Stimulated activated naive CD4-positive, alpha-beta T cell treated with Interleukin-2 at 50 U/mL for 16 hours (primary cell): ENCODE results near the gene PTPRJ.

Source experiments
- DNase-seq: peaks from one replicate; lab custom pipeline; 2025; lab: John Stamatoyannopoulos, UW

The PTPRJ gene

GRCh38 chr11:48040830-48041444 lies 60.6 kb downstream of the PTPRJ start:
- DNase-seq, result no peak

GRCh38 chr11:48041877-48042695 lies 61.7 kb downstream of the PTPRJ start:
- no peak for DNase-seq

DNA sequence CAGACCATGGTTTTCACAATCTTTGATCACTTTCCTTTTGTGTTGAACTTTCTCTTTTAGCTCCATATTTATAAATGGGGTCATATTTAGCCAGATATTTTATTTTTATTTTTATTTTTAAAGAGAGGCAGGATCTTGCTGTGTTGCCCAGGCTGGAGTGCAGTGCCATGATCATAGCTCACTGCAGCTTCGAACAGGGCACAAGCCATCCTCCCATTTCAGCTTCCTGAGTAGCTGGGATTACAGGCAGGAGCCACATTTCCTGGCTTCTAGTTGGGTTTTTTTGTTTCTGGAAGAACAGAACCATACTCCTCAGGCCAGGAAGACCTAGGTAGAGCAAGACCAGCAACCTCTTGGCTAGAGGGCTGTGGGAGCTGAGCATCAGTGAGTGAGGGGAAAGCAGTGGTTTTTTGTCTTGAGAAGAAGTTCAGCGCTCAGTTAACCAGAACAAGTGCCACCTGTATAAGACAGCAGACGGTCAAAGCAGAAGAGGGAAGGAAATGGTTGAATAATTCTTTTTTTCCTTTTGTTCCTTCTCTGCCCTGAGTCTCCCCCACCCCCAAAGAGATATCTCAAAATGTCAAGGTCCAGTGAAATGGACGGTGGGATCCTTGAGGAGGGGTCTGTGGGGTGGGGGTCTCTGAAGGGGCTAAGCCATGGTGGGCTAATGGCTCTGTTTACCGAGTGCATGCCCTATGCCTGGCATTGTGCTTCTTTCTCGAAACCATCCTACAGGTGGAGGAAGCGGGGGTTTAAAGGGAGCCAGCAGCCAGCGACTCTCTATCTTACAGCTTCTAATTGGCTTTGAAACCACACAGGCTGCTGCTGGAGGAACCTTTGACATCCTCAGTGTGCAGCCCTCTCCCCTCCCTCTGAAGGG lies 63.0 kb downstream of the PTPRJ start:
- no peak for DNase-seq

DNA sequence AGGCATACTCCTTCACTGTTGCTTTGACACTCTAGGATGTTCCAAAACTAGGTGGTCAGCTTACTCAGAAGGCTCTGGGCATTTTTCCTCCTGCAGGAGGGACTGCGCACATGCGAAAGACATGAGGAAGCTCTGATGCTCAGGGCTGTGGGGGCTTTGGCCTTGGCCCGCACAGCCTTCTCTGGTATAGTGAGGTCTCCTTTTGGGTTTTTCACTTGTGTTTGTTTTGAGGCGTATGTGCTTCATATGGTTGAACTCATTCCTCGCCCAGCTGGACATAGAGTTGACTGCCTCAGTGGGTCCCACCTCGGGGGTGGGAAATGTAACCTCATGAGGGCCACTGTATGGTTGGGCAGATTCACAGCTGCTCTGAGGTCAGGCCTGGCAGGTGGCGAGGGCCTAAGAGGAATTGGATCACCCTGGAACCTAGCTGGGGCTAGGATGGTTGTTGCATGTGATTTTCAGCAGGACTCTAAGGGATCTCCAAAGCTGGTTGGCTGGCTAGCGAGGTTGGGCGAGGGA lies 63.7 kb downstream of the PTPRJ start:
- no peak for DNase-seq

GRCh38 chr11:48044577-48044976 lies 64.2 kb downstream of the PTPRJ start:
- DNase-seq, result no peak

GRCh38 chr11:48045536-48045935 lies 65.2 kb downstream of the PTPRJ start:
- no peak for DNase-seq

DNA sequence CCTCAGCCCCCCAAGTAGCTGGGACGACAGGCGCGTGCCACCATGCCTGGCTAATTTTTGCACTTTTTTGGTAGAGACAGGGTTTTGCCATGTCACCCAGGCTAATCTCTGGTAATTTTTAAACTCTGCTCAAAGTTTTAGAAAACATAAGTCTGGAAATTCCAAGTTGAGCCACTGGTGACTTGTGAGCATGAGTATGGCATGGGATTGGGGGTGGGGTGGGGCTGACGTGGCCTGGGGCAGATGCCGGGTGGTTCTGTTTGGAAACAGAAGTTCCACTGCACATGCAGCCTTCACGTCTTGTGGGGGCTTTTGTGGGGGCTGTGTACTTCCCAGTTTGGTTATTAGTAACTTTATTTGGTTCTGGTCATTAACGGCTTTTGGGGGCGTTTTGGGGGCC lies 67.3 kb downstream of the PTPRJ start:
- no peak for DNase-seq

- DNase-seq, result no peak
These were observed 68.7 kb downstream of the PTPRJ start for GRCh38 chr11:48049036-48049435.

DNA sequence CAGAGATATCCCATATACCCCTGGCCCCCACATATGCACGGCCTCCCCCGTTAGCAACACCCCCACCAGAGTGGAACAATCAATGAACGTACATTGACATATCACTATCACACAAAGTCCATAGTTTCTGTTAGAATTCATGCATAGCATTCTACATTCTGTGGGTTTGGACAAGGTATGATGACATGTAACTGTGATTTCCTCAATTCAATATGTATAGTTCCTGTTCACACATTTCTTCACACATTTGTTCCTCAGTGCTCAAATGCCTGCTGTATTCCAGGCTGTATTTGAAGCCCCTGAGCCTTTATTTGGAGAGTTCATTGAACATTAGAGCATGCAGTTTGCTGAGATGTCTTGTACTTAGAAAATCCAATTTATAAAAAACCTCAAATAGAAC lies 69.9 kb downstream of the PTPRJ start:
- DNase-seq, result no peak

GRCh38 chr11:48051217-48051830 lies 71.0 kb downstream of the PTPRJ start:
- DNase-seq, result no peak

DNA sequence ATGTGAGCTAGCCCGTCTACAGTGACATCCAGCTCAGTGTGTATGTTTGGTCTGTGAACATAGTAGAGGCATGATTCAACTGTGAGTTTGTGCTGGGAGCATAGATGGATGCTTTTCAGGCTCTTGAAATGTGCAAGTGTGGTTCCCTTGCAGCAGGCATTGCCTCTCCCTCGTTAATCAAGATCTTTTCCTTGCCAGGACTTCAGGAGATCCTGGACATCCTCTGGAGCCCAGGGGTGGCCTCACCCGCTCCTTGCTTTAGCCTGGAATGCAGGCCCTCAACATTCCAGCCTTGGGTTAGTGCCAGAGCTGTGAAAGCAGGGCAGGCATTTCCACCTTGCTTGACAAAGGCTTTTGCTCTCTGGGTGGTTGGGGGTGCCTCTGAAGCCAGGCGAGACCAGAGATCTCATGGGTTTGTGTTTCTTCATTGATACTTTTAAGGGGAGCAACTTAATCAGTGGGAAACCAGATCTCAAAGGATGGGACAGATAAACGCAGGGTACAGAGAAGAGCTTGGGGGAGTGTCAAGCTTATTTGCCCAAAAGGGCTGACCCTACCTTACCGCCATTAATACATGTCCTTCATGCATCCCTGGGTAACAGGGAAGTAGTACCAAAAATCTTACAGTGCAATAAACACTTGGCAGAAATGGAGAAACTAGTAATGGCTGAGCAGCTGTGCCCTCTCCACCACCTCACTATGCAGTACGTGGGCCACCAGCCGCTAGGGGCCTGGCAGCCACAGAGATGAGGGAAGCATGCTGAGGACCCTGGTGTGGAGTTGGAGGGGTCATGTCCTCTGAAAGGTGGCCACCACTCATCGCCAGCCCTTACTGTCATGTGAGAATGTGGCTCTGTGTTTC lies 72.1 kb downstream of the PTPRJ start:
- DNase-seq, result no peak

DNA sequence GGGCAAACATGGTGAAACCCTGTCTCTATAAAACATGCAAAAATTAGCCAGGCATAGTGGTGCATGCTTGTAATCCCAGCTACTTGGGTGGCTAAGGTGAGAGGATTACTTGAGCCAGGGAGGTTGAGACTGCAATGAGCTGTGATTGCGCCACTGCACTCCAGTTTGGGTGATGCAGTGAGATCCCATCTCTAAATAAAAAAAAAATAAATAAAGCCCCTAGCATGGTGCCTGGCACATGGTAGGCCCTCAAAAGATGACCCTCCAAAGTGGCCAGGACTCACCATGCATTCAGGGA lies 74.6 kb downstream of the PTPRJ start:
- no peak for DNase-seq

DNA sequence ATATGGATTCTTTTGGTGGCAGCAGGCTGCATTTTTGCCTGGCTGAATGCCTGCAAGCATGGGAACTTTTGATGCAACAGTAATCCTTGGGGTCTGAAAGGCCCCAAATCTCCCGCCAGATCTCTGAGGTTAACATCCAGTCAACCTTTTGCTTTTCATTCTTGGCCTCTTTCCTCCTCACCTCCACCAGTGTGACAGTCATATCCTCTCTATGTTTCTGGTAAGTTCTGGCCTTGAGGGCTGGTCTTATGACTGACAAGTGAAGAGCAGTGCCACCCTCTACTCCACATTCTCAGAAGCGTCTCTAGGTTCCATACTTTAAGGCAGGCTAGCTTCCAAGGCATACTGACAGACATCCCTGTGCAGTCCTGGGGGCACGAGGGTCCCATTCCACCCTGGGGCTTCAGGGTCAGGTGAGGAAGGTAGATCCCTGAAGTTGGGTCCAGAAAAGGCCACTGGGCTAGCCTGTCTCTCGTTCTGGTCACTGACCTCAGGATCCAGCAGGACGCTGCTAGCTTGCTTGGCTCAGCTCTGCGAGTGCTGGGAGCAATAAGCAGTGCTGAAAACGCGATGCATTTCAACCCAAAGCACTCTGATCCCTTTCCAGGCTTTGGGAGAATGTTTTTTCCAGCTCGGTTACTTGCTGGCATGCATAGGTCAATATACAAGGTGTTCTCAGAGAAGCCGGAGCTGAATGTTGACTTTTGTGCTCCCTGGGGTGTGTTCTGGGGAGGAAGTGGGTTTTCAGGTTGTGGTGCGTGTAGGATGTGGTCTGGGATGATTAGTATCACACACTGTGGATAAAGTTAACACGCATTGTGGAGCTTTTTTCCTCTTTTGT lies 75.2 kb downstream of the PTPRJ start:
- peak; percentile 30 for DNase-seq

GRCh38 chr11:48056325-48057183 lies 76.2 kb downstream of the PTPRJ start:
- no peak for DNase-seq

DNA sequence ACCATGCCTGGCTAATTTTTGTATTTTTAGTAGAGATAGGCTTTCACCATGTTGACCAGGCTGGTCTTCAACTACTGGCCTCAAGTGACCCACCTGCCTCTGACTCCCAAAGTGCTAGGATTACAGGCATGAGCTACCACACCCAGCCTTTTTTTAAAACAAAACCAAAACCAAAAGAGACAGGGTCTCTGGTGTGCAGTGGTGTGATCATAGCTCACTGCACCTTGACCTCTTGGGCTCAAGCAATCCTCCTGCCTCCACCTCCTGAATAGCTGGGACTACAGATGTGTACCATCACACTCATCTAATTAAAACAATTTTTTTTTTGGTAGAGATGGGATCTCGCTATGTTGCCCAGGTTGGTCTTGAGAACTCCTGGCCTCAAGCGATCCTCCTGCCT lies 77.7 kb downstream of the PTPRJ start:
- DNase-seq, result no peak

DNA sequence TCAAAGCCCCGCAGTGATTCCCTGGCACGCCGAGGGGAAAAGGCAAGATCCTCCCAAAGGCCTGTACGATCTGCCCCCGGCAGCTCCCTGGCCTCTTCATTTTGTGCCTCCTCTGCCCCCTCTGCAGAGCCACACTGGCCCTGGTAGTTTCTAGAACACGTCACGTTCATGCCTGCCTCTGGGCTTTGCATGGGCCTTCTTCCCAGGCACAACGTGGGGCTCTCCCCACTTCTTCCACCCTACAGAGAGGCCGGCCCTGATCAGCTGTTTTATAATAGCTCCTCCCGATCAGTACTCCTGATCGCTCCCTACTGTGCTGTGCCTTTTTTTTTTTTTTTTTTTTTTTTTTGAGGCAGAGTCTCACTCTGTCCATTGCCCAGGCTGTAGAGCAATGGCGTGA lies 78.4 kb downstream of the PTPRJ start:
- DNase-seq, result no peak

DNA sequence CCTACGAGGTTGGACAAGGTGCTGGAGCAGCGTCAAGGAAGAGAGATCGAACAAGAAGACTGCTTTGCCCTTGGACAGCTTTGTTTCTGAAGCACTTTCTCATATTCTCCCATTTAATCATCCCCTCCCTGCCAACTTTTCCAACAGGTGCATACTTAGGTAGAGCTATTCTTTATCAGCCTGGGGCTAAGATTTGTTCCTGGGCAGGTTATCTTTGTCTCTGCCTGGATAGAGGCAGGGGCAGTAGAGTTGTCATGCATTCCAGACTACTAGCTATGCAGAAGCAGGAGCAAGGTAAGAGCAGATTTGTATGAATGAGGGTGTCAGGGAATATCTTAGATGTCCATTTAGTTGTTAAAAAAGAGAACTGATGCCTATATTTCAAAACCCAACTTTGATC lies 82.3 kb downstream of the PTPRJ start:
- DNase-seq, result no peak

DNA sequence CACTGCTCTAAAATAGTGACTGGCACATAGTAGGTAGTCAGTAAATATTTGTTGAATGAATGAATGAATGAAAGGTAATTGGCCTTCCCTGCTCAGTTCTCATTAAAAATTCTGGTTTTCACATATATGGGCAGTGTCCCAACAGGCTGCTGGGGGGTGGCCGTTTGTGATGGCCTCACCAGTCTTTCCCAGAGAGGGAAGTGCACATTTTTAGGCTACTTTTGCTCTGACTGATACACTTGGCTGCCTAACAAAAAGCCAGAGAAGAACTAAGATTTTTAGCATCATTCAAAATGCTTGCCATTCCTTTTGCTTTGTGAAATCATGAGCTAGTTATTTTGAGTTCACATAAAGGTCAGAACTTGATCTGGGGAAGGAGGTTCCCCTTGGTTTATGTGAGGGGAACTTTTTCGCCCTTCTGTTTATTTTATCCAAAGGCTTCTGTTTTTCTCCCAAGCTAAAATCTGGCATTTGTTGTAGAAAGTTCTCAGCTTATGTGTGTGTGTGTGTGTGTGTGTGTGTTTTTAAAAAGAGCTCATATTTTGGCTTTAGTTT lies 83.1 kb downstream of the PTPRJ start:
- DNase-seq, result no peak

DNA sequence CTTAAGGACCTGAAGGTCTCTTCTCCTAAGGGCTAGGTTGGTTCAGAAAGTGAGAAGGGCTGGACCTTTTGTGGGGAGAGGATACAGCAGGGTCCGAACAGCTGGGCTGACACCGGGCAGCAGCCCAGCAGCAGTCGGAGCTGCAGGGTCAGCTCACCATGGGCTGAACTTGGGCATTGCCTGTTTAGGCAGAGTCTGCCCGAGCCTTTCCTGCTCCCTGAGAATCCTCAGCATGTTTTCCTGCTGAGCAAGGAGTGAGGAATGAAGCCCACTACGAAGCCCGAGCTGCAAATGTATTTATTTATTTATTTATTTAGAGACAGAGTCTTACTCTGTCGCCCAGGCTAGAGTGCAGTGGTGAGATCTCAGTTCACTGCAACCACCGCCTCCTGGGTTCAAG lies 83.9 kb downstream of the PTPRJ start:
- DNase-seq, result no peak
